B cell (primary cell): ENCODE results near the gene FOLR3. TPM values are rescaled to one million over a fixed set of nuclear protein-coding genes. Genes with fewer than 3 reads are reported as not detected.

ENCODE experiments used
- ATAC-seq: fragments of 200-7000 bp; cut with Tn5 transposase; one replicate; pipeline ENCODE4 v1.10.0; 2021; ENCODE audit warnings: low read depth, mild to moderate bottlenecking, moderate number of reproducible peaks, moderate library complexity
- CTCF ChIA-PET: fragments of 350-600 bp; sonication (Branson Sonifier 250); formaldehyde crosslinking; loops from one replicate; lab custom pipeline; 2021; ENCODE audit warnings: antibody characterized with exemption, inconsistent platforms; lab: Charles Lee
- POLR2A ChIA-PET: fragments of 350-600 bp; sonication (Branson Sonifier 250); formaldehyde crosslinking; loops from one replicate; lab custom pipeline; 2021; ENCODE audit warnings: antibody characterized with exemption; lab: Charles Lee
- DNase-seq: peaks from one replicate; pipeline ENCODE4 v3.0.0; 2013
- H2AFZ ChIP-seq: 2 replicates; pipeline ENCODE4 v1.6.1; 2012; ENCODE audit warnings: mild to moderate bottlenecking, low read depth, low read length; ENCODE audit not compliant: insufficient read depth, poor library complexity, severe bottlenecking
- H3K27ac ChIP-seq, 2 donors: 1 replicate in 1 of 2; 2 replicates in 1 of 2; pipeline ENCODE4 v1.5.1; 2012 to 2013; ENCODE audit warnings: low read length in 2 of 2, mild to moderate bottlenecking in 2 of 2, moderate library complexity in 1 of 2
- H3K27me3 ChIP-seq, 4 experiments: fragments of 200-600 bp in 1 of 4; sonication (generic) in 1 of 4; replicated peaks in 1 of 4; 1 replicate in 2 of 4; 2 replicates in 2 of 4; pipeline versions ENCODE4 v1.6.1 to v1.7.0; 2013 to 2016; ENCODE audit warnings: low read length in 3 of 4, mild to moderate bottlenecking in 2 of 4, mixed read lengths in 1 of 4, moderate library complexity in 1 of 4; ENCODE audit not compliant: insufficient read depth in 4 of 4, control insufficient read depth in 3 of 4; ENCODE audit errors: control extremely low read depth in 1 of 4
- H3K36me3 ChIP-seq, 2 experiments: replicated peaks in 1 of 2; 1 replicate in 1 of 2; 2 replicates in 1 of 2; pipeline versions ENCODE4 v1.6.1 to v1.7.1; 2013; ENCODE audit warnings: low read length in 1 of 2; ENCODE audit not compliant: insufficient read depth in 2 of 2, control insufficient read depth in 1 of 2; ENCODE audit errors: control extremely low read depth in 1 of 2, extremely low read depth in 1 of 2
- H3K4me1 ChIP-seq, 2 donors: fragments of 200-600 bp in 1 of 2; sonication (generic) in 1 of 2; 1 replicate in 1 of 2; 2 replicates in 1 of 2; pipeline versions ENCODE4 v1.5.1 to v1.6.1; 2013 to 2017; ENCODE audit warnings: low read length in 2 of 2; ENCODE audit not compliant: control insufficient read depth in 2 of 2, insufficient read depth in 2 of 2
- H3K4me2 ChIP-seq: replicated peaks from 2 replicates; pipeline ENCODE3; 2012; ENCODE audit warnings: mild to moderate bottlenecking, low read depth, low read length; ENCODE audit not compliant: poor library complexity, severe bottlenecking
- H3K4me3 ChIP-seq, 5 experiments: fragments of 200-600 bp in 1 of 5; sonication (generic) in 1 of 5; 1 replicate in 3 of 5; 2 replicates in 2 of 5; pipeline versions ENCODE4 v1.5.1 to v1.7.0; 2011 to 2016; ENCODE audit warnings: low read length in 4 of 5, mild to moderate bottlenecking in 4 of 5, low read depth in 2 of 5, control low read depth in 1 of 5, moderate library complexity in 1 of 5; ENCODE audit not compliant: insufficient read depth in 1 of 5; ENCODE audit errors: control extremely low read depth in 1 of 5, extremely low read depth in 1 of 5
- H3K79me2 ChIP-seq: fragments of 200-600 bp; sonication (generic); one replicate; pipeline ENCODE4 v1.6.0; 2016; ENCODE audit warnings: low read length; ENCODE audit not compliant: control insufficient read depth, insufficient read depth
- H3K9ac ChIP-seq: fragments of 200-600 bp; sonication (generic); 2 replicates; pipeline ENCODE4 v1.6.1; 2017; ENCODE audit warnings: mild to moderate bottlenecking, low read length, moderate library complexity
- H3K9me3 ChIP-seq, 3 donors: one replicate each; pipeline versions ENCODE4 v1.6.1 to v1.7.1; 2013; ENCODE audit warnings: low read length in 2 of 3; ENCODE audit not compliant: control insufficient read depth in 2 of 3, insufficient read depth in 1 of 3; ENCODE audit errors: control extremely low read depth in 1 of 3
- H4K20me1 ChIP-seq: 2 replicates; pipeline ENCODE4 v1.6.0; 2012; ENCODE audit warnings: mild to moderate bottlenecking, low read length; ENCODE audit not compliant: insufficient read depth, control insufficient read depth, poor library complexity, severe bottlenecking
- H3K27ac Mint-ChIP-seq: one replicate; pipeline ENCODE4 v1.8.0; 2021; ENCODE audit warnings: mixed read lengths
- H3K27me3 Mint-ChIP-seq: one replicate; pipeline ENCODE4 v1.8.0; 2021; ENCODE audit warnings: mixed read lengths
- H3K4me1 Mint-ChIP-seq: one replicate; pipeline ENCODE4 v1.8.0; 2021; ENCODE audit warnings: mixed read lengths
- H3K4me3 Mint-ChIP-seq: one replicate; pipeline ENCODE4 v1.8.0; 2021; ENCODE audit warnings: mixed read lengths
- H3K9me3 Mint-ChIP-seq: one replicate; pipeline ENCODE4 v1.8.0; 2022; ENCODE audit warnings: mixed read lengths; ENCODE audit not compliant: insufficient read depth
- CTCF ChIP-seq: fragments of 200-600 bp; IDR thresholded peaks from one replicate; pipeline ENCODE4 v1.8.0; 2022; ENCODE audit warnings: antibody characterized with exemption, mild to moderate bottlenecking
- EZH2 ChIP-seq: IDR thresholded peaks from 2 replicates; pipeline ENCODE4 v1.6.1; 2012; ENCODE audit warnings: borderline replicate concordance, low read depth, mild to moderate bottlenecking, moderate library complexity, low read length; ENCODE audit not compliant: insufficient read depth, poor library complexity, severe bottlenecking
- WGBS: methylation state at CpG from one replicate; pipeline ENCODE4 v1.1.5; 2013; ENCODE audit warnings: missing lambda C conversion rate; ENCODE audit not compliant: insufficient coverage; 5-methylcytosine and 5-hydroxymethylcytosine counted together
- intact Hi-C: fragments of 100-400 bp; cut with micrococcal nuclease; formaldehyde crosslinking; loops from one replicate; pipeline ENCODE4 v1.10.0; 2022
- polyA plus RNA-seq: library from polyadenylated mRNA; depleted of rRNA; stranded (reverse); fragments of >200 nt; gene quantifications from 2 replicates; pipeline ENCODE4 v1.2.3, GENCODE V29; 2012
- total RNA-seq, 2 donors: library from RNA; stranded (reverse); fragments of 120-200 nt in 1 of 2; gene quantifications; 1 replicate in 1 of 2; 2 replicates in 1 of 2; pipeline versions ENCODE4 v1.2.3 to v1.2.4, GENCODE V29; 2013 to 2022

FOLR3 gene
- total and polyA plus RNA-seq, 2 donors (not counting 1 experiment from before 2014, with no cell fraction given) = 0.10 TPM; not detected in 1

GRCh38 chr11:72138821-72139390 lies 3.4 kb downstream of the FOLR3 start:
- no peak for TF ChIP-seq EZH2
- TF ChIP-seq CTCF = no peak
- ATAC-seq = no peak
- ChIA-PET CTCF (interaction anchor here (1.2 to 4.1 kb wide), 2 partner anchors 42 to 114 kb away, joined by 4 to 28 read pairs; no protein-coding TSS in a partner anchor), POLR2A (no interaction called here)
- no peaks in the 10 kb centered on the region for H3K79me2 ChIP-seq
- no peak overlapping the region for H3K9ac ChIP-seq
- H3K27ac Mint-ChIP-seq = no peak overlapping the region
- no peaks in the 10 kb centered on the region for H3K4me1 ChIP-seq
- no peak overlapping the region for H3K4me3 Mint-ChIP-seq
- DNase-seq = no peak
- H3K4me2 ChIP-seq = no peak overlapping the region
- peaks cover 22% of the 10 kb centered on the region for H3K27me3 Mint-ChIP-seq
- H4K20me1 ChIP-seq = no peaks in the 10 kb centered on the region
- no peaks in the 10 kb centered on the region for H3K9me3 ChIP-seq
- no peak overlapping the region for H2AFZ ChIP-seq
- H3K27me3 ChIP-seq = peaks cover 0 to 3% (median 0%) of the 10 kb centered on the region in 4 experiments
- H3K36me3 ChIP-seq = no peaks in the 10 kb centered on the region
- H3K27ac ChIP-seq = no peak overlapping the region
- no peaks in the 10 kb centered on the region for H3K4me1 Mint-ChIP-seq
- no peaks in the 10 kb centered on the region for H3K9me3 Mint-ChIP-seq
- 88% methylated on average over 8 of the region's 12 CpGs for WGBS
- intact Hi-C loops = no loop called here
- no peak overlapping the region for H3K4me3 ChIP-seq

- ChIA-PET CTCF (interaction anchor here (4.1 kb wide), 1 partner anchor 114 kb away, joined by 28 read pairs; no protein-coding TSS in a partner anchor), POLR2A (no interaction called here)
- no peaks in the 10 kb centered on the region for H4K20me1 ChIP-seq
- H3K27ac Mint-ChIP-seq = no peak overlapping the region
- no peaks in the 10 kb centered on the region for H3K4me1 Mint-ChIP-seq
- no peak for ATAC-seq
- no peaks in the 10 kb centered on the region for H3K4me1 ChIP-seq
- no peaks in the 10 kb centered on the region for H3K36me3 ChIP-seq
- DNase-seq = no peak
- WGBS = 94% methylated on average over 7 of the region's 11 CpGs
- intact Hi-C loops = no loop called here
- H3K9me3 Mint-ChIP-seq = no peaks in the 10 kb centered on the region
- no peak overlapping the region for H2AFZ ChIP-seq
- H3K4me2 ChIP-seq = no peak overlapping the region
- no peak overlapping the region for H3K4me3 ChIP-seq
- no peaks in the 10 kb centered on the region for H3K79me2 ChIP-seq
- no peak overlapping the region for H3K4me3 Mint-ChIP-seq
- no peak for TF ChIP-seq EZH2
- no peaks in the 10 kb centered on the region for H3K9me3 ChIP-seq
- H3K9ac ChIP-seq = no peak overlapping the region
- no peak overlapping the region for H3K27ac ChIP-seq
- H3K27me3 Mint-ChIP-seq = peaks cover 22% of the 10 kb centered on the region
- H3K27me3 ChIP-seq = peaks cover 0 to 3% (median 0%) of the 10 kb centered on the region in 4 experiments
These were observed 4.0 kb downstream of the FOLR3 start for GRCh38 chr11:72139500-72139899.
